C4-2B (cell line): ENCODE results near the gene SLFN5.
"Not testable (repeated sequence)": the region's sequence is repeated elsewhere in the genome, so short reads cannot be mapped to it uniquely, and the experiment has no call there.

ENCODE experiments used
- H3K27ac ChIP-seq: fragments of 450-650 bp; 2 replicates; pipeline ENCODE4 v1.5.1; 2017
- CTCF ChIP-seq: fragments of 450-650 bp; conservative IDR thresholded peaks from 2 replicates; pipeline ENCODE4 v1.5.1; 2017; ENCODE audit warnings: mild to moderate bottlenecking
- ZFX ChIP-seq: fragments of 450-650 bp; IDR thresholded peaks from 2 replicates; pipeline ENCODE4 v1.6.1; 2017

SLFN5 gene

GRCh38 chr17:35242805-35243560, at the start of gene SLFN5:
TSS of gene SLFN5 (plus strand) at chr17:35243072. CDS start at chr17:35258691, 15,619 bp downstream.
- TF ChIP-seq ZFX (no peak), CTCF (no peak)
- H3K27ac ChIP-seq: peak within 1 kb of the TSS; percentile 76

GRCh38 chr17:35194001-35194400, 48.9 kb upstream of the SLFN5 start, which contains the start of gene SLC35G3:
TSS of gene SLC35G3 (minus strand) at chr17:35194393. CDS start at chr17:35194307, 86 bp downstream.
- not testable (repeated sequence) for H3K27ac ChIP-seq

GRCh38 chr17:35195062-35195461, 47.8 kb upstream of the SLFN5 start:
- not testable (repeated sequence) for H3K27ac ChIP-seq

- not testable (repeated sequence) for H3K27ac ChIP-seq
Observed at GRCh38 chr17:35202582-35202981, 40.3 kb upstream of the SLFN5 start.

- H3K27ac ChIP-seq: no peak overlapping the region
- TF ChIP-seq CTCF (no peak), ZFX (no peak)
Observed at GRCh38 chr17:35210741-35211140, 32.1 kb upstream of the SLFN5 start.

GRCh38 chr17:35212668-35213067, 30.2 kb upstream of the SLFN5 start:
- H3K27ac ChIP-seq: no peak overlapping the region
- TF ChIP-seq CTCF (no peak), ZFX (no peak)

- H3K27ac ChIP-seq: no peak overlapping the region
- TF ChIP-seq CTCF: no peak
- no peak for TF ChIP-seq ZFX
Observed at GRCh38 chr17:35213412-35213940, 29.4 kb upstream of the SLFN5 start.

- TF ChIP-seq ZFX (no peak), CTCF (no peak)
- H3K27ac ChIP-seq: no peak overlapping the region
Observed at GRCh38 chr17:35214192-35214591, 28.7 kb upstream of the SLFN5 start.

GRCh38 chr17:35214631-35215273, 28.1 kb upstream of the SLFN5 start:
- H3K27ac ChIP-seq: no peak overlapping the region
- no peak for TF ChIP-seq ZFX
- no peak for TF ChIP-seq CTCF
